OCI-LY1 (cell line): ENCODE results near the gene KDM6B.

Experiments used
- CTCF ChIP-seq: fragments of 200-600 bp; sonication (generic), shearing (Covaris generic); IDR thresholded peaks from 2 replicates; pipeline ENCODE4 v1.5.1; 2017; ENCODE audit warnings: mild to moderate bottlenecking, antibody characterized with exemption, low read length, moderate library complexity, mixed read lengths
- EZH2 ChIP-seq: fragments of 200-600 bp; sonication (generic), shearing (Covaris generic); IDR thresholded peaks from 2 replicates; pipeline ENCODE4 v1.8.0; 2017; ENCODE audit warnings: borderline replicate concordance, mixed run types, mild to moderate bottlenecking, antibody characterized with exemption, low read length, moderate library complexity, mixed read lengths

- TF ChIP-seq EZH2, result no peak
- no peak for TF ChIP-seq CTCF
These were observed 814 bp upstream of the KDM6B start for GRCh38 chr17:7833011-7833794.
